ENCODE results near the gene GABBR2.
"Not testable (repeated sequence)": the region's sequence is repeated elsewhere in the genome, so short reads cannot be mapped to it uniquely, and the experiment has no call there.

The GABBR2 gene

GRCh38 chr9:98719055-98719454 is 10.3 kb upstream of the GABBR2 start:
- FAIRE-seq = no peak

- FAIRE-seq = no peak
Measured at GRCh38 chr9:98714833-98715232, 6.1 kb upstream of the GABBR2 start.

- FAIRE-seq = no peak
Measured at GRCh38 chr9:98712987-98713386, 4.3 kb upstream of the GABBR2 start.

- FAIRE-seq = no peak
Measured at GRCh38 chr9:98709968-98710965, 1.5 kb upstream of the GABBR2 start.

- FAIRE-seq = no peak
Measured at GRCh38 chr9:98708103-98708932, 417 bp downstream of the GABBR2 start.

- FAIRE-seq = no peak
Measured at GRCh38 chr9:98707166-98708102, 1.3 kb downstream of the GABBR2 start.

- FAIRE-seq = no peak
Measured at GRCh38 chr9:98706651-98707165, 2.0 kb downstream of the GABBR2 start.

- no peak for FAIRE-seq
Measured at GRCh38 chr9:98702835-98703380, 5.8 kb downstream of the GABBR2 start.

GRCh38 chr9:98702340-98702739 is 6.4 kb downstream of the GABBR2 start:
- FAIRE-seq = no peak

- no peak for FAIRE-seq
Measured at GRCh38 chr9:98701576-98701975, 7.2 kb downstream of the GABBR2 start.

- no peak for FAIRE-seq
Measured at GRCh38 chr9:98700801-98701200, 7.9 kb downstream of the GABBR2 start.

- no peak for FAIRE-seq
Measured at GRCh38 chr9:98698856-98699255, 9.9 kb downstream of the GABBR2 start.

- FAIRE-seq = no peak
Measured at GRCh38 chr9:98694943-98695342, 13.8 kb downstream of the GABBR2 start.

GRCh38 chr9:98692392-98692791 is 16.3 kb downstream of the GABBR2 start:
- FAIRE-seq = no peak

- FAIRE-seq = no peak
Measured at GRCh38 chr9:98691890-98692289, 16.8 kb downstream of the GABBR2 start.

- no peak for FAIRE-seq
Measured at GRCh38 chr9:98690686-98691085, 18.0 kb downstream of the GABBR2 start.

- FAIRE-seq = no peak
Measured at GRCh38 chr9:98688710-98689495, 19.8 kb downstream of the GABBR2 start.

- no peak for FAIRE-seq
Measured at GRCh38 chr9:98687911-98688310, 20.8 kb downstream of the GABBR2 start.

GRCh38 chr9:98686961-98687855 is 21.5 kb downstream of the GABBR2 start:
- no peak for FAIRE-seq

- not testable (repeated sequence) for FAIRE-seq
Measured at GRCh38 chr9:98684816-98685215, 23.9 kb downstream of the GABBR2 start.
